Heart right ventricle (tissue), 16 donors: Measurements from ENCODE around the gene COL13A1. TPM values are rescaled to one million over a fixed set of nuclear protein-coding genes. Genes with fewer than 3 reads are reported as not detected.
A peak's percentile ranks its signal among the peaks of the same experiment; 100 is the strongest.

Experiments
- ATAC-seq, 8 donors: fragments of 200-7000 bp; cut with Tn5 transposase; one replicate each; pipeline ENCODE4 v1.9.1; 2020; ENCODE audit warnings: mild to moderate bottlenecking in 8 of 8, moderate library complexity in 8 of 8, moderate number of reproducible peaks in 1 of 8
- DNase-seq, 2 donors: peaks; one replicate each; pipeline ENCODE4 v3.0.0-alpha.2; 2020
- H3K27ac ChIP-seq, 10 donors: fragments of 200-600 bp; sonication (generic) in 2 of 10; one replicate each; pipeline versions ENCODE4 v1.5.0 to v1.8.0; 2020 to 2022; ENCODE audit warnings: mild to moderate bottlenecking in 3 of 10
- H3K27me3 ChIP-seq, 7 donors: fragments of 200-600 bp; one replicate each; pipeline ENCODE4 v1.8.0; 2021 to 2022; ENCODE audit warnings: mild to moderate bottlenecking in 2 of 7
- H3K36me3 ChIP-seq, 9 donors: fragments of 200-600 bp; sonication (generic) in 1 of 9; one replicate each; pipeline versions ENCODE4 v1.5.0 to v1.8.0; 2020 to 2022; ENCODE audit warnings: mild to moderate bottlenecking in 2 of 9
- H3K4me1 ChIP-seq, 9 donors: fragments of 200-600 bp; sonication (generic) in 1 of 9; one replicate each; pipeline versions ENCODE4 v1.5.0 to v1.8.0; 2020 to 2022; ENCODE audit warnings: mild to moderate bottlenecking in 4 of 9
- H3K4me3 ChIP-seq, 10 donors: fragments of 200-600 bp; sonication (generic) in 2 of 10; one replicate each; pipeline versions ENCODE4 v1.5.0 to v1.8.0; 2020 to 2022; ENCODE audit warnings: mild to moderate bottlenecking in 7 of 10, moderate library complexity in 2 of 10
- H3K9me3 ChIP-seq, 11 donors: fragments of 200-600 bp in 10 of 11; sonication (generic) in 2 of 11; one replicate each; pipeline versions ENCODE4 v1.5.0 to v1.8.0; 2013 to 2022; ENCODE audit warnings: mild to moderate bottlenecking in 2 of 11, control low read depth in 1 of 11, moderate library complexity in 1 of 11
- CTCF ChIP-seq, 9 donors: fragments of 200-600 bp; sonication (generic) in 2 of 9; IDR thresholded peaks; one replicate each; pipeline versions ENCODE4 v1.5.0 to v1.8.0; 2021 to 2022; ENCODE audit warnings: antibody characterized with exemption in 9 of 9, mild to moderate bottlenecking in 5 of 9, moderate library complexity in 1 of 9
- WGBS, 2 donors: extraction: QIAGEN DNeasy Blood & Tissue Kit; methylation state at CpG; one replicate each; pipeline ENCODE4 v1.1.7; 2013; ENCODE audit warnings: inconsistent platforms in 1 of 2; 5-methylcytosine and 5-hydroxymethylcytosine counted together
- intact Hi-C, 10 donors: fragments of 100-400 bp; cut with DNase I; formaldehyde crosslinking; loops; one replicate each; pipeline versions ENCODE4 v1.11.1 to v1.14.2; 2022
- polyA plus RNA-seq, 2 donors: library from polyadenylated mRNA; stranded (reverse); fragments of 200-250 nt; gene quantifications; one replicate each; pipeline ENCODE4 v1.2.3, GENCODE V29; 2013
- total RNA-seq, 10 donors: library from RNA; stranded (reverse); fragmentation: NEBNext Ultra II Directional in 3 of 10; extraction: Animal tissue kit (Norgen Biotek cat#: 25700) in 3 of 10; gene quantifications; one replicate each; pipeline versions ENCODE4 v1.2.1 to v1.2.4, GENCODE V29; 2021 to 2023
- donor health status: Arrhythmogenic right ventricular cardiomyopathy.
- donor health status: ischemic (EF 13 %, LVEDD 7.1; RV severe dilation, severe dysfunction).
- donor health status: healthy with polysubstance abuse.
- donor health status: DM: no; HTN: yes; CAD: no.
- donor health status: DM: no; HTN: no; CAD: no.
- donor health status: ischemic (EF 25% LVEDD 6.9; RV normal size, moderate dysfunction).
- donor health status: ischemic (EF 25% LVEDD 5.7; RV mildly dilated, moderate dysfunction).
- donor health status: healthy.
- donor health status: DM: yes; HTN: yes; CAD: no.
- donor health status: Ischemic cardiomyopathy.
- donor health status: ischemic (EF 35%, LVEDD 5.7; RV mildly dilated, moderate dysfunction).
- donor health status: nonischemic (EF 11% LVEDD 7.7; RV severe dilation, severe dysfunction).
- donor health status: DM: yes; HTN: yes; CAD: no.
- donor health status: PGD.
- donor health status: ischemic (EF 29% LVEDD 5.4; RV normal size, mild dysfunction).
- donor health status: nonischemic (EF 23%, LVEDD 6.1; RV moderate dilation, normal function).

Gene COL13A1
- total and polyA plus RNA-seq, 12 donors: 0.70 to 6.8 (median 2.7) TPM

DNA sequence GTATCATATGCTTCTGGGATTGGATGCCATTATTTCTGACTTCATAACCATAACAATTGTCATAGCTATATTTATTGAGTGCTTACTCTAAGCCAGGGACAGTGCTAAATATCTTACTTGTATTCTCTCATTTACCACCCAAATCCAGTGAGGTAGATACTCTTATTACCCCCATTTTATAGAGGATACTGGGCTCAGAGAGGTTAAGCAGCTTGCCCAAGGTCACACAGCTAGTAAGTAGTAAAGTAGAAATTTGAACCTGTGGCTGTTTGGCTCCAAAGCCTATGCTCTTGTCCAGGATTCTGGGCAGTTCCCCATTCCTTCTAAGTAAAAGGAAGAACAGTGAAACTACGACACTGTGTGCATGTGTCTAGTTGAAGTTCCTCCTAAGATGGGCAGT is 56.5 kb downstream of the COL13A1 start:
- intact Hi-C loops: no loop called here

DNA sequence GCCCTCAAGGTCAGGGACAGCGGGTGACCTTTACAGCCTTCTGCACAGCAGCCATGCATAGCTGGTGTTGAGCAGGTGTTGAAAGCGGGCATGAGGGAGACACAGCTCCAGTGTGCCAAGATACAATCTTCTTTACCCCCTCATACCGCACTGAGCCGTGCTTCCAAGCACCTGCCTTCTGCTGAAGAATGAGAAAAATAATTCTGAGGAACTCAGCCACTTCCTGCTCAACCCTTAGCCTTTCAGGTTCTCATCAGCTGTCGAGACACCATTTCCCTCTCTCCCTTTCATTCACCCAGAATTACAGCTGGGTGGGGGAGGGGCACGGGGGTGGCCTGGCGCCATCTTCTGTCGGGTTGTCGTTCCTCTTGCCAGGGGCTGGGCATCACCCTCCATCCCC is 58.6 kb downstream of the COL13A1 start:
- intact Hi-C loops: no loop called here
- Histone ChIP-seq H3K36me3 (no peaks in the 10 kb centered on the region), H3K4me1 (peaks cover 0 to 9% (median 4%) of the 10 kb centered on the region in 9 donors), H3K9me3 (no peaks in the 10 kb centered on the region), H3K27me3 (no peaks in the 10 kb centered on the region), H3K27ac (no peak overlapping the region), H3K4me3 (no peak overlapping the region)
- no peak for ATAC-seq
- DNase-seq: no peak
- TF ChIP-seq CTCF (IDR thresholded peaks at IDR 0.05): no peak
- WGBS, 2 donors: 41 to 46% methylated on average over 9 of the region's 9 CpGs

More for the DNA sequence above, 56.5 kb downstream of the COL13A1 start:
- DNase-seq (no peak), ATAC-seq (no peak)
- no peak overlapping the region for H3K4me3 ChIP-seq
- H3K36me3 ChIP-seq: no peaks in the 10 kb centered on the region
- TF ChIP-seq CTCF (IDR thresholded peaks at IDR 0.05): no peak
- 83 to 94% methylated on average over 1 of the region's 1 CpG for WGBS, 2 donors
- peaks cover 0 to 9% (median 4%) of the 10 kb centered on the region in 9 donors for H3K4me1 ChIP-seq
- no peak overlapping the region for H3K27ac ChIP-seq
- no peaks in the 10 kb centered on the region for H3K27me3 ChIP-seq
- H3K9me3 ChIP-seq: no peaks in the 10 kb centered on the region

DNA sequence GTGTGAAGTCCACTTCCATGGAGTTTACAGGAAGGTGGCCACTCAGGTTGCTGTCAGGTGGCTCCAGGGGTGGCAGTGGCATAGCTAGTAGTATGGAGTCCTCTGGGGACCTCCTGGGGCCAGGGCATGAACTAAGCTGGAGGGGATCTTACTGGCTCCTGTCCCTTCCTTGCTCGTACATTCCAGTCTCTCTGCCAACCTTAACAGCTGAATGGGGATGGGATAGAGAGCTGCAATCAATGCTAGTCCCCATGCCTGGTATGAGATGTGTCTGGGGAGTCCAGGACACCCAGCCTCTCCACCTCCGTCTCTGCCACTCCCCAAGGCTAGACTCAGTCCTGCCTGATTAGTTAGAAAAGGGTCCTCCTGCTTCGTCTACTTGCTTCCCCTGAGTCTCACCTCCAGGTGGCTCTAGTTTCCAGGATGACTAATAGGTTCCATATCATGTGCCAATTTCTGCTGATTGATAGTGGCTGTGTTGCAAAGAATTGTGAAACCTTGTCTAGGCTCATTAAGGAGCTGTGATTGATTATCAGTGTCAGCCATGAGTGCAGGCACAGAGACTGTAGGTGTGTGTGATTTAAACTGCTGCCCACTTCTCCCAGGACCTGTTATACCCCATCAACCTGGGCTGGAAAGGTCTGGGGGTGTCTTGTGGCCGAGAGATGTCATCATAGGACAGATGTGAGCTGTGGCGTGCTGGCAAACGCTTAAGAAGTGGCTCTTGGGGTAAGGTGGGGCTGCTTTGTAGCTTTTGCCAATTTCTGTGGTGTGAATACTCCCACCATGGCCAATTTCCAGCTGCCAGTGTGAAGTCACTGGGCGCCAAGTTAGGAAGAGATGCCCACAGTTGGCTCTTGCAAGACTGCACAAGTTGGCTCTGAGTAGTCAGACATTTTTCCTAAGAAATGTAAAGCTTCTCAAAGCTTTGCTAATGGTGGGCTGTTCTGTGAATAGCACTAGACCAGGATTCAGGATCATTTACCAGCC is 59.8 kb downstream of the COL13A1 start:
- intact Hi-C loops: no loop called here
- Histone ChIP-seq H3K9me3 (no peaks in the 10 kb centered on the region), H3K27me3 (no peaks in the 10 kb centered on the region), H3K27ac (no peak overlapping the region), H3K36me3 (no peaks in the 10 kb centered on the region), H3K4me1 (peaks cover 0 to 16% (median 10%) of the 10 kb centered on the region in 9 donors), H3K4me3 (no peak overlapping the region)
- TF ChIP-seq CTCF (IDR thresholded peaks at IDR 0.05): peak in 4 of 9 donors; percentile 8 to 30 (median 12)
- 58 to 61% methylated on average over 7 of the region's 7 CpGs for WGBS, 2 donors
- peak in 6 of 8 donors; percentile 15 to 52 (median 32) for ATAC-seq
- no peak for DNase-seq

GRCh38 chr10:69862882-69863530 is 61.3 kb downstream of the COL13A1 start:
- Histone ChIP-seq H3K27ac (no peak overlapping the region), H3K27me3 (no peaks in the 10 kb centered on the region), H3K4me1 (peaks cover 2 to 27% (median 13%) of the 10 kb centered on the region in 9 donors), H3K9me3 (no peaks in the 10 kb centered on the region), H3K4me3 (no peak overlapping the region), H3K36me3 (no peaks in the 10 kb centered on the region)
- ATAC-seq: no peak
- 95% methylated on average over 16 of the region's 16 CpGs for WGBS, 2 donors
- no peak for DNase-seq
- intact Hi-C loops: no loop called here
- no peak for TF ChIP-seq CTCF (IDR thresholded peaks at IDR 0.05)
